NOMO-1 (cell line): ENCODE data around the gene PBX1.

Experiments
- DNase-seq, 2 experiments: peaks; one replicate each; lab custom pipeline; 2025; ENCODE audit not compliant: unreplicated experiment in 2 of 2; lab: John Stamatoyannopoulos, UW

PBX1 gene

DNA sequence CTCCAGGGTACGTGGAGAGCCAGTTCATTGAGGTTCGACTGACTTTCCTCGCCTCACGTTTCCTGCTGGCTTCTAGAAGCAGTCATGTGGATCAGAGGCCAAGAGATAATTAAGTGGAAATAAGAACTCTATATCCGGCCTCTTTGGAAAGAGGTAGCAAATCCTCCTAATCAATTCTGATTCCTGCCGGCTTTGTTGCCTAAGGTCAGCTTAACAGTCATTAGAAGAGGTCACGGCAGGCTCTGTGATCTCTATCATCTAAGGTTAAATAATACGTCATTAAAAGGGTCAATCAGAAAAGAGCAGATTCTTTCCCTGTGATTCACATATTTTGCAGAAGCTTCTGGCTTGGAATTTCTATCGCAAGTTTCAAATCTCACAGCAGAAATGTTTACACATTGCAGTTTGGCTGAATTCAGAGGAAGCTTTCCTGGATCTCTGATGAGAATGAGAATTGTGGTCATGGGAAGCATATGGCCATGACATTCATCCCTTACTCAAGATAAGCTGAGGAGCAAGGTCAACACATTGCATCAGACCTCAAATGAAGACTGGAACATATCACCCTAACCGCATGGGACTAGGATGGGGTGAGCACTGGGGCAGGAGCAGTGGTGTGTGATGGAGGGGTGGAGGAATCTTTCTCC is 189.4 kb downstream of the PBX1 start:
- no peak for DNase-seq

DNA sequence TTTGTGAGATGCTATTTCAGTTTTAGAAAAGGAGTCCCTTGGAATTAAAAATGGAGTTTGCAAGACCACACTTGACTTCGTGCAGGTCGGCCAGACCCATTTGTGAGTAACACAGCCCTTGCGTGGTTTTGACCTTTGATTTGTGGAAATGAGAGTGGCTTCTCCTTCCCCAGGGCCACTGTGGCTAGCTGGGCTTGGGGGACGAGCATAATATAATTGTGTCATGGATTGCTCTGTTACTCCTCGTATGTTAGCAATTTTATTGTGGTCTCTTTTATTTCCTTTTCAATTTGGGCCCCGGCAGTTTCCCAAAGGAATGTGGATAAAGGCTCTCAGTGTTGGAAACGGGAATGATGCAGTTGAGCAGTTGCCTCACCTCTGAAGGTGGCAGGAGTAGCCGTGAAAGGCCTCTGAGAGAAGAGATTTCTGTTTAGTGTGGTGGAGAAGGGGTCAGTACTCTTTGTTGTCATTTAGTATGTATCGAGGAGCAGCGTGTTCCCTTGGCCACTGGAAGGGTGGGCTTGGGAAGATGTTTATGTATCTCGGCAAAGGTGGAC is 194.6 kb downstream of the PBX1 start:
- DNase-seq, result no peak

DNA sequence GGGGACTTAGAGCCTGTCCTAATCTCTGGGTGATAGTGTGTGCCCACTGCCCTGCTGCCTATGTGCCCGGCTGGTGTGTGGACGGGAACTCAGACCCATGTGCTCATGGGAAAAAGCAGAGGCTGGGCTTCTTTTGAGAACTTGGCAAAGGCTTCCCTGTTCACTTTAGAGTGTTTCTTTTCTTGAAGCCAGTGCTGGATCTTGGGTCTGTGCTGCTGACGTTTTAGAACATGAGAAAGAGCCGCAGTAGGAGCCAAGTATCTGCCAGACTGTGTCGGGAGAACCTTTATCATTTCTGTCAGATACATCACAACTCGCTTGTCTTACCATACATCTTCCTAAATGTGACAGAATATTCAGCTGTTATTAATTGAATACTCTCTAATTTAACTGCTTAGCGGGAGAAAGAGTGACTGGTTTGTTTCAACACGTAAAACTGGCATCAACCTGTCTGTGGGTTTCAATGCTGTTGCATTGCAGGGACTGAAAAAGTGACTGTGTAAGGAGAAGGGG is 195.2 kb downstream of the PBX1 start:
- DNase-seq, result no peak

DNA sequence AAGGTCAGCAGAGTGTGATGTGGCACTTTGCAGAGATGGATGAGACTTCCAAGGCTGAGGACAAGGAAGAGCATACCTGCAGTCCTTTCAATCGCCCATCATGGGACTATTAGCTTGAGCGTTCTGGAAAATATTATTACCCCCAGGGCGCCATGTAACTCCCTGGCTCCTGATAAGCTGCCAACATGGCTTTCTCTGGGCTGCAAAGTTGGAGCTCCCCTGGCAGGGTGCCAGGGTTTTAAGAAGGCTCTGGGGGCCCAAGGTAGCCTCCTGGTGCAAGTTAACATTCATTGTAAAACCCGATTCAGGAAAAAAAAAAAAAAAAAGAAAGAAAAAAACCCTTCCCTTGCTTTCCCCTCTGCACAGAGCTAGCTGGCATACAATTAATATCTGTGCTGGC is 196.7 kb downstream of the PBX1 start:
- DNase-seq, result no peak

DNA sequence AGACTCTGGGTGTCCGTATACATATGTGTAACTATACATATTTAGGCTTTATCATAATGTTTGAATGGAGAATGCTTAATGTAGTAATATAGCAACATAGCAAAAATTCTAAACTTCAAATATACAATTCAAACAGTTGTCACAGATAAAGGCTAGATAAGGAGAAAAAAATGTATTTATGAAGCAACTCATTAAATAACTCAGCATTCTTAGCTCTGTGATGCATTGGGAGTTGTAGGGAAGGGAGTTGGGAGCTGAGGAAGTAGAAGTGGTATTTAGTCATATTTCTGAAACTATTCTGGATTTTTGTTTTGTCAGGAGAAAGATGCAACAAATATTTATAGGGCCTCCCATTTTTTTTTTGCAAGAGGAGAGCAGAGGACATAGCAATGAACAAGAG is 197.8 kb downstream of the PBX1 start:
- DNase-seq, result no peak

DNA sequence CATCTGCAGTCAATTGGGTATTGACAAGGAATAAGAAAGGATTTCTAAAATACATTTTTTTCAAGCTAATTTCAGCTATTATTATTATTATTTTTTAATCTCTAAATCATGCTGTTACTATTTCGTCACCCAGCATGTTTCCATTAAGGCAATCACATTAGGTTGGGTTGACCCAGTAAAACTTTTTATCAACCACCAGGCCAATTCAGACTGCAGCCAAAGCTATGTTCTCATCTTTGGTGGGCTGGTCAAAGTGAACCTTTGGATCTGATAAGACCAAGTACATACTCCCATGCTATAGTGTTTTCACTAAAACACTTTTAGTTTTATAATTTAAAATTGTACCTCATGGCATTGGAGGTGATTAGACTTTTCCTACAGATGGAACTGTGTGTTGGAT is 198.6 kb downstream of the PBX1 start:
- no peak for DNase-seq

DNA sequence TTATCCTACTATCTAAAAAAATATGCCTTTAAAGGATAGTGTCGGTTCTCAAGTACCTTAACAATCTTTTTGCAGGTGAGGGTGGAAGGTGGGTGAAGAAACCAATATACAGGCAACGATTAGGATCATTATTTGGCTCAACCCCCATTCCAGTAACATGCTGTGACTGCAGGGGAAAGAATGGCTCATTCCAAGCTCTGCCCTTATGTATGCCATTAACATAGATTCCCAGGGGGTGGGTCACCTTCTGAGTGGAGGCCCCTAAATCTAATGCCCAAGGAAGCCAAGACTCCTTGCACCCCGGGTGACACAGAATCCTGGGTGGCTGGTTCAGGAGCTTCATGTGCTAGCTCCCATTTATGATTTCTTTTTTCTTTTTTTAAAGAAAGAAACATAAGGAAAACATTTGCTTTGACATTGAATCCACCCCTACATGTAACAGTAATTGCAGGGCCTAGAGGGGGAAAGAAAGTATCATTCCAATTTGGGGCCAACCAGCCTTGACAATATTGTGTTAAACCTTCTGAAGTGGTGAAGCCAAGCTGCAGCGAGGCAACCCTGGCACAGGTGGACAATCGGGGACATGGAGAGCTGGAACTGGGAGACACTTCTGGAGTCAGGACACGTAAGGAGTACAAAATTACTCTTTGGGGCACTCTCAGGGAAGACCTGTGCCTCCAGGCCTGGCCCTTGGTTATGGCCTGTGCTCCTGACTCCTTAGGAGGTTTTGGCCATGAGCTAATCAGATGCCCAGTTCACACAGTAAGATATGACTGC is 200.3 kb downstream of the PBX1 start:
- DNase-seq, result no peak

DNA sequence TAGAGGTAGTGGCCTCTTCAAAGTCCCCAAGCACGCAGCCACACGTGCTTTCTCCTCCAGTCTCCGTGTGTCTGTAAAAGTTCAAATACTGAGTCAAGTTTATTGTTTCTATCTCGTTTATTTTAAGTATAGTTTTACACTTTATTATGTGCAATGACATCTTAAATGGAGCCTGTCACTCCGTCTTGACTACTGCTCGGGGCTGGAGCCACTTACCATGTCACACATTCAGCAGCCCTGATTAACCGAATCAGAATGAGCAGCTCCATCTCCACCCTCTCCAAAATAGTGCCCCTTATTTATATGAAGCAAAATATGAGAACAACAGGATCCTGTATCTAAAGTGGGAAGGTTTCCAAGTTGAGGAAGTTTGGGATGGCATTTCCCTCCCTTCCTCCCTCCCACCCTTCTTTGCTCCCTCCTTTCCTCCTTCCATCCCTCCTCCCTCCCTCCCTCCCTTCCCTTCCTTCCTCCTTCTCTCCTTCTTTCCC is 201.0 kb downstream of the PBX1 start:
- DNase-seq, result no peak

DNA sequence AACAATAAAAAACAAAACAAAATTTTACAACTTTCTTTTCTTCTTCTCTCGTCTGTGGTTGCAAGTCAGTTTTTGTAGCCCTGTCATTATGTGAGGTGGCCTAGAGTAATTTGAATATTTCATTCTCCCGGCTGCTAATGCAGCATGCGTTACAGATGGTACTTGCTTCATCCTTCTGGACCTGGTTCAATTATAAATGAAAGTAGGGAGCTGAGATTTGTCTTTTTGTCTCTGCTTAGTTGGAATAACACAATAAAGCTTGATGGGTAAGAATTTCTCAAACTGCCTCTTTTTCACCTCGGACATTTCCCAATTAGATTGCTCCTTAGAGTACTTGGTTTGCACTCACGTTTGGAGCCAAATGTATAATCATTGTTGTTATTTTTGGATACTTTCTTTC is 201.6 kb downstream of the PBX1 start:
- DNase-seq, result no peak

DNA sequence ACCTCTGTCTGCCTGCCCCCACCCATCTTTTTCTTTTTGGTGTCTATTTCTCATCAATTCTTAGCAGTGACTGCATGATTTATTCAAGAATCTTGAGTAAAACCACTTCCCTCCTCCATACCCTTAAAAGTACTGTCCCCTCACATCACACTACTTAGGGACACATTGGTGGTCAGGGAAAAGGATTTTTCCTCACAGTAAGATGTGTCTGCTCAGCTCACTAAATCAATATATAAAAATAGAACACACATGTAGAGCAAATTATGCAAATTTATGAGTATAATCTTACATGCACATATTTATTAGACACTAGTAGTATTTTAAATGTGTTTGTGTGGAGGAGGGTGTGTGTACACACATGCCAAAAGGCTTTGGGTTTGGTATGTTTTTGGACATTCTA is 202.0 kb downstream of the PBX1 start:
- DNase-seq, result no peak

DNA sequence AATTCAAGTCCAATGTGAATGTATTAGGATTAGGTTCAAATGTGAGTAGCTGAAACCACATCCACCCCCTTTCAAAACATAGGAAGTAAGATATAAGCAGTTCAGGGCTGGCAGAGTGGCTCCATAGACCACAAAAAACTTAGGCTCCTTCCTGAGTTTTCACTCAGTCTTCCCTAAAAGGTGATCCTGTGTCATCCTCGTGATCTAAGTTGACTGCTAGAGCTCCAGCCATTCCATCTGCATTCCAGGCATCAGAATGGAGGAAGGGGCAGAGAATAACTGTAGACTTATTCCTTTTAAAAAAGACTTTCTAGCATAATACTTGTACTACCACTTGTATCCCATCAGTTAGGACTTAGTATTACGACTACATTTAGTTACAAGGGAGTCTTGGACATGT is 204.1 kb downstream of the PBX1 start:
- no peak for DNase-seq

DNA sequence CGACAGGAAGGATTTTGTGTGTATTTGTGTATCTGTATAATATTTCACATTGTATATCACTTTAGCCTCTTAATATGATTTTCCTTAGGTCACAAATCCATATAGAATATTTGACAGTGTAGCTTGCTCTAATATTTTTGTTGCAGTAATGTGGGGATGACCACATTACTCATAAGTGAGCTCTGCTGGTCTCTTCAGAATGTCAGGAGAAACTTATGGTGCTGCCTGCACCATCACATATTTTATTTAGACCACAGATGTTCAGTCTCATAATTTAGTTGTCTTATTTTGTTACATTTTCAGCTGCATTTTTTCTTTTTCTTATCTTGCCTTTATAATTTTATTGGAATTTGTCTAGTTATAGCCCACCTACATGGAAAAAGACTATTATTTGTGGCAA is 205.3 kb downstream of the PBX1 start:
- DNase-seq, result no peak

DNA sequence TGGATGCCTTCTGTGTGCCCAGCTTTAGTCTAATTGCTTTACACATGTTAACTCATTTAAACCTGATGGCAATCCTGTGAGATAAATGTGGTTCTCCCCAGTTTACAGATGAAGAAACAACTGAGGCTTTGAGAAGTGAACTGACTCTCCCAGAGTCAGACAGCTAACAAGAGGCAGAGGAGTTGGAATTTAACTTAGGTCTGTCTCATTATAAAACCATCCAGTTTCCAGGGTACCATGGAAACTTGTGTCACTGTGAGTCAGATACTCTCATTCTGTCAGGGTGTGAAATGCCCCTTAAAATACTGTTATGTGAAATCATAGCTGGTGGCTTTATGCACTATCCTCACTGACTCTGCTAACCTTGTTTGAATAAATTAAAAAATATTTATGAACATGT is 206.6 kb downstream of the PBX1 start:
- DNase-seq, result no peak

DNA sequence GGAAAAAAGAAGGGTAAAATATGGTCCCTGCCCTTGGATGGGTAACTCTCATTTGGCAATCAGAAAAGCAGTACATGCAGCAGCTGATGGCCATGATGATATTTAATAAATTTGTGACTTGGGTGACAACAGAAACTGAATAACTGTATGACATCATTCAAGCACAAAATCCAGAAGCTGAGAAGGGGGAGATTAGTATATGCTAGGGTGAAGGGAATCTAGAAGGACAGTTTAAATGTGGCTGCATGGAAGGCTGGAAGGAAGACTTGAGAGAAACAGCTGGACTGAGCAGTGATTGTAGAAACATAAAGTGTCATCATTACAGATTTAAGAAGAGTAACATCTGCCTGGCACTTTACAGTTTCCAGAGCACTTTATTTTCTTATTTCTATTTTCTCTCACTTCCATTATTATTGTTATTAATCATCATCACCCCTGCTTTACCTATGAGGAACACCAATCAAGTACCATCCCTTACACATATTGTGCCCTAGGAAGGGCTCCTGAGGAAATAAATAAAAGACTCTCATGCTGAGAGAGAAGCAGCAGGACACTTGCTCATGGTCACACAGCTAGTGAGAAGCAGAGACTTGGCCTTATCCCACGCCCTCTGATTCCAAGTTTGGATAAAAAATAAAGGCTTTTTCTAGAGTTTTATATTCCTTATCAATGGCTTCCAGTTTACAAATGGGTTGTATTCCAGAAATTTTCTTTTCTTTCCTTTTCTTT is 207.2 kb downstream of the PBX1 start:
- DNase-seq, result no peak

DNA sequence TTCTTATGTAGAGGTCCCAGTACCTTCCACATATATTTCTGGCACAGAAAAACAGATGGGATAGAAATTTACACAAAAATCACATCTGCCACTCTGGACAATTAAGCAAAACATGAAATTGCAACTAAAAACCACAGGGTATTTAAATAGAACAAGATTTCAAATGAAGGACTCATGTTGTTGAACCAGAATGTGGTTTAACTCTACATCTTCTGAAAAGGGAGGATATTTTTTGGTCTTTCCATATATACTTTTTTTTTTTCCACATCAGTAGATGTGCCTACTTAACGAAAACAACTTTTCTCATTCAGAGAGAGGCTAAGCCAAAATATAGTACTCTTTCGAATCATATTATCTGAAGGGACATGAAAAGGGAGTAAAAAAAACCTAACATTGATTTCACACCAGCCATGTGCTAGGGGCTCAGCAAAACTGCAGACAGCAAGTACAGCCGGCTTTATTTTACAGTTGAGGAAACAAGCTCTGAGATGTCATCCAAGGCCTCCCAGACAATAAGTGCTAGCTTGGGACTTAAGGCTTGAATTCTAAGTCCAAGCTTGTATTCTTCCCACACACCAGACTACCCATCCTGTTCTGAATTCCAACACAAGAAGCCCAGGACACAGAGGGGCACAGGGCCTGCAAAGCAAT is 208.9 kb downstream of the PBX1 start:
- DNase-seq, result no peak

DNA sequence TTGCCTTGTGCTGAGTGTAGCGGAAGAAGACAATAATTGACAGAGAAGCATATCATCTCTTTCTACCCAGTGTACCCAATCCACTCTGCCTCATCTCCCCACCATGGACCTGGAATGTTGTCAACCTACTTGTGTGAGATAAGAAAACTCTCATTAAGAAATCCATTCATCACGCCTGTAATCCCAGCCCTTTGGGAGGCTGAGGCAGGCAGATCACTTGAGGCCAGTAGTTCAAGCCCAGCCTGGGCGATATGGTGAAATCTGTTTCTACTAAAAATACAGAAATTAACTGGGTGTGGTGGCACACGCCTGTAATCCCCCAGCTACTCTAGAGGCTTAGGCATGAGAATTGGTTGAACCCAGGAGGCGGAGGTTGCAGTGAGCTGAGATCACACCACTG is 209.6 kb downstream of the PBX1 start:
- DNase-seq, result no peak

DNA sequence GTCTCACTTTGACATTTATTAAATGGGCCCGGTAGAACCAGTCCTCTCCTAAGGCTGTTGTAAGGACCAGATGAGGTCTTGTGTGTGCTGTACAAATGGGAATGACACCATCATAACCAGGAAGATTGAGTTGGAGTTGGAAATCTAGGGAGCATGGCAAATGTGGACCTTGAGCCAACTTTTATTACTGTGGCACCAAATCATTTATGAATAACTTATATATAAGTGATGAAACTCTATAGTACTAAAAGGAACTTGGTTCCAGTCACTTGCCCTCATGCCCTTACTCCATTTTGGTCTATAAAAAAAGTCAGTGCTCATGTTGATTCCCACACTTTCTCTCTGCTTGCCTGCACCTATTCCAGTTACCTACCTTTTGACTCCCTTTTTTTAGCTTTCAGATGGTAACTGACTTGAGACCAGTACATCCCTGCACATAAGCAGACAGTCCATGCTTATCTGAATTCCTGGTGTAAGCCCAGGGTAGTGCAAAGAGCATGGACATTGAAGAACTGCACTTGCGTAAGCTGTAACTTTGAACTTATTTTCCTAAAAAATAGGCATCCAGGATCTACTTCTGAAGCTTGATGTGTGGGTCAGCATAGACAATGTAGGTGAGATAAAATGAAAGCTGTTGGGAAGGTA is 210.6 kb downstream of the PBX1 start:
- no peak for DNase-seq

DNA sequence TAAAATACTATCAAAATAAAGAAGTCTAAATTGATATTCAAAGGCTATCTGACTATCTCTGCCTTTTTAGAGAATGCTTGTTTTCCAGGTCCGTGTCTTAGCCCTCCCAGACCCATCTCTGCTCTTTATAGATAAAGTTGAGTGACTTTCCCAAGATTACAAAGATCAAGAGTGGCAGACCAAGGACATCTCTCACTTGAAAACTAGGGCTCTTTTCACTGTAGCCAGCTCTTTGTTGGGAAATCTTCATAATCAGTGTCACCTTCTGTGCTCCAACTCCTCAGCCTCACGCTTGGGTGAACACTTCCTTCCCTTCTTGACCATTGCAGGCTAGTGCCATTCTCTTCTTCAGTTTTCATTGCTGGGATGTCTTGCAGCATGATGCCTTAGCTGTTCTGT is 211.1 kb downstream of the PBX1 start:
- DNase-seq, result no peak

DNA sequence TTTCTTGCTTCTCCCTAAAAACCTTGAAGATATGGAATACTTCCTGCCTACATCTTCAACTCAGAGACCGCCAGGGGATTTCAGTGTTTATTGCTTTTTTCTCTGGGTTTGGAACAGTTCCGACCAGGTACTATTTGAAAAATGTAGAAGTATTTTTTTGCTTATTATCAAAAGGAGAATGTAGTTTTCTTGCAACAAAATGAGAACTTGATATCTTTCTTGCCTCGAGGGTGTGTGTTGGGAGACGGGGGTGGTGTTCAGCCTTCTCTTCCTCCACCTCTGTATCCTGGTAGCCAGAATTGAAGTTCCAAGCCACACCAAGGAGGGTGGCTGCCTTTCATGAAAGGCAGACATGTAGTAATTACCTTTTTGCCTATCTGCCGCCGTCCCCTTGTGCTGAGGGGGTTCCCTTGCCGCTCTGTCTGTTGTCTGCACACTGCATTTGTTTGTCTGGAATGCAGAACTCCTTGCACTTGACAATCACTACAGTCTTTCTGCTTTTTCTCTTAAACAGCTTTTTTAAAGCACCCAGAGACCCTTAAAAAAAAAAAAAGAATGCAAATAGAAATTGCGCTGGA is 212.1 kb downstream of the PBX1 start:
- no peak for DNase-seq
